Myocyte (in vitro differentiated cells): ENCODE data around the gene USP24. TPM values are rescaled to one million over a fixed set of nuclear protein-coding genes. Genes with fewer than 3 reads are reported as not detected.
"Not testable (repeated sequence)": the region's sequence is repeated elsewhere in the genome, so short reads cannot be mapped to it uniquely, and the experiment has no call there.

Source experiments
- DNase-seq: peaks from one replicate; pipeline ENCODE4 v3.0.0-alpha.2; 2012; ENCODE audit warnings: low read depth
- total RNA-seq: library from RNA; depleted of rRNA; stranded (reverse); fragments of >200 nt; gene quantifications from 2 replicates; pipeline ENCODE4 v1.2.3, GENCODE V29; 2014

USP24 gene
- total RNA-seq, 1 donor from 2014 or later, result 56.7 TPM

DNA sequence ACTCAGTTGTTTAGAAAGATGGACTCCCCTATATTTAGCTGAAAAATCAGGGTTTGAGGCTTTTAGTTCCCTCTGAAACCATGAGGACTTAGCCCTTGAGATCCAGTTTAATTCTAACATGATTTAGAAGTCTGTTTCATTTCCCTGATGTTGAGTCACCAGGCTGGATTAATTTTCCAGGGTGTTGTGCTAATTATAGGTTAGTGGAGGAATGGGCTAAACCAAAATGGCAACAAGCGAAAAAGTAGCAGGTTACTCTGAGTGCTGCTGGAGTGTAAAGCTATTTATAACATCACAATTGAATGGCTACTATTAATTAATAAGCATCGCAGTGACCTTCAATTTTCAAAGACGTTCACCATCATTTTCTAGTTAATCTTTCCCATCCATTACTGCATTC is 15.5 kb upstream of the USP24 start:
- DNase-seq, result peak; percentile 86

- not testable (repeated sequence) for DNase-seq
Measured at GRCh38 chr1:55229726-55230125, 14.6 kb upstream of the USP24 start.

GRCh38 chr1:55225228-55225627 is 10.1 kb upstream of the USP24 start:
- no peak for DNase-seq

DNA sequence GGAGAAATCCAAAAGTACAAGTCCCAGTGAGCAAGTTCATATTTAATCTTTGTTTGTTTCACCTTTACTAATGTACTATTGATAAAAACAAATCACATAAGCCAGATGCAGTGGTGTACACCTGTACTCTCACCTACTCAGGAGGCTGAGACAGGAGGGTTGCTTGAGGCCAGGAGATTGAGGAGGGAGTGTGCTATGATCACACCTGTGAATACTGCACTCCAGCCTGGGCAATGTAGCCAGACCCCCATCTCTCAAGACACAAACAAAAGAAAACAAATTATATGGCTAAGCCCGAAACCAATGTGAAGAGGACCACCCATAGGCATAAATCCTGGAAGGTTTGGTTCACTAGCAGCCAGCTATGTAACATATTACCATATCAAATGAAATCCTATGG is 9.6 kb upstream of the USP24 start:
- no peak for DNase-seq

DNA sequence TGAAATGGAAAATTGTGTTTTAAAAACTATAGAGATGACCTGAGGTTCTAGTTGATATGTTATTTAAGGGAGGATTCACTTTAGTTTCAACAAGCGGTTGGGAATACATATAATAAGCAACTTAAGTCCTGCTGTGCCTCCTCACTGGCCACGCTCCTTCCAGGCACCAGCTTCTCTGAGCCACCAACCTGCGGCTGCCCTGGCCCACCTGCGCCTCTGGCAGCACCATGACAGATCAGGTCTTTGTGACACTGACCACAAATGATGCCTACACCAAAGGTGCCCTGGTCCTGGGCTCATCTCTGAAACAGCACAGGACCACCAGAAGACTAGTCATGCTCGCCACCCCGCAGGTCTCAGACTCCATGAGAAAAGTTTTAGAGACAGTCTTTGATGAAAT is 7.0 kb upstream of the USP24 start:
- DNase-seq, result no peak

DNA sequence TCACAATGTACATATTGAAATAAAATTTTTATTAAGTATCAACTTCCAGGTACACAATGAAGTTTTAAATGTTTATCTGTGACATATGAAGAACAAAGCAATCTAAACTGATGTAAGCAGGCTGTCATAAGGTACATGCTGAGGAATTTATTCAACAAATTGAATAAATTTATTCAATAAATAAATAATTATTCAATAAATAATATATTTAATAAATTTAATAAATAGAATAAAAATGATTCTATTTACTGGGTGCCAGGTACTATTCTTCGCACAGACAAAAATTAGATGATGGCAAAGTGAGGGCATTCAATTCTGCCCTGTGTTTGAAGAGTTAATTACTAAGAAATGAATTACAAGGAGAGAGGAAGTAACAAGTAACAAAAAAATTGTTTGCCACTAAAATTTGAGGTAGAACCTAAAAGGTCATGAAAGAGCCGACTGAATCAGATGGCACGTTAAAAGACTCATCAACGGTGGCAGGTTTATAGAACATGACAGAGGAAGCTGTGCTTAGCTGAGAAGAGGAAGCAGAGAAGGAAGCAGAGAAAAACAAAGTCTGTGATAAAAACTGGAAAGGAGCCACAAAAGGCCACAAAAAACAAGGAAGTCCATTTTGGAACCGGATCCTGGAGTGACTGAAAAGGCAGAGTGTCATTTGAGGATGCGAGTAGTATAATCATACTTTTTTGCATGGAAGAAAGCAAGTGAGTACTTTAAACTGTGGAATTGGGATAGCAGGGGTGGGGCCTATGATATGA is 2.2 kb upstream of the USP24 start:
- DNase-seq, result no peak

- no peak for DNase-seq
Measured at GRCh38 chr1:55216096-55216495, 932 bp upstream of the USP24 start.

DNA sequence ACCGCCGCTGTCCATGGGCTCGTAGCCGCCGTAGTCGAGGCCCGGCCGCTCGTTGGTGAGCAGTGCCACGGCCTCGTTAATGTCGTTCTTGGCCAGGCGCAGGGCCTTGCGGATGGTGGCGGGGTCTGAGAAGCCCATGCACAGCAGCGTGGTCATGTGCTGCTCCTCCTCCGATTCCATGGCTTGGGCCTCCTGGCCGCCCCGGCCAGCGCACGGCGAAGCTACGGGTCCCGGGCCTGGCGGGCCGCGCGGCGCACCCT is 300 bp downstream of the USP24 start:
- DNase-seq, result peak; percentile 56

GRCh38 chr1:55214212-55214933 is 791 bp downstream of the USP24 start:
- peak; percentile 65 for DNase-seq

- no peak for DNase-seq
Measured at GRCh38 chr1:55213885-55214211, 1.3 kb downstream of the USP24 start.

GRCh38 chr1:55213151-55213884 is 1.8 kb downstream of the USP24 start:
- DNase-seq, result no peak

GRCh38 chr1:55212349-55213150 is 2.6 kb downstream of the USP24 start:
- no peak for DNase-seq

DNA sequence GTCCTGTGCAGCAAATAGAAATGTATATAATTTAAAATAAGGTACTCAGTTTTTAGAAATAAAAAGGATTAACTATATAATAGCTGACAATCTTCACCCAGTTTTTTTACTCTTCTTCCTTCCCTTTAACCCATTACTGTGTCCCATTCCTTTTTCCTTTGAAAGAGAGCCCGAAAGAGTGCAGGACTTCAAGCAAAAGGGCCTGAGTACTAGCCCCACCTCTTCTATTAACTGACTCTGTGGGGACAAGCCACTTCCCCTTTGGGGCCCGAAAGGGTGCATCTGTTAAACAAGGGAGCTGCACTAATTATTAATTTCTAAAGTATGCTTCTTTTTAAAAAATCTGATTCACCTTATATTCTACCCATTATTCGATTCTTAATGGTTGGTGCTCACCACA is 3.3 kb downstream of the USP24 start:
- no peak for DNase-seq

DNA sequence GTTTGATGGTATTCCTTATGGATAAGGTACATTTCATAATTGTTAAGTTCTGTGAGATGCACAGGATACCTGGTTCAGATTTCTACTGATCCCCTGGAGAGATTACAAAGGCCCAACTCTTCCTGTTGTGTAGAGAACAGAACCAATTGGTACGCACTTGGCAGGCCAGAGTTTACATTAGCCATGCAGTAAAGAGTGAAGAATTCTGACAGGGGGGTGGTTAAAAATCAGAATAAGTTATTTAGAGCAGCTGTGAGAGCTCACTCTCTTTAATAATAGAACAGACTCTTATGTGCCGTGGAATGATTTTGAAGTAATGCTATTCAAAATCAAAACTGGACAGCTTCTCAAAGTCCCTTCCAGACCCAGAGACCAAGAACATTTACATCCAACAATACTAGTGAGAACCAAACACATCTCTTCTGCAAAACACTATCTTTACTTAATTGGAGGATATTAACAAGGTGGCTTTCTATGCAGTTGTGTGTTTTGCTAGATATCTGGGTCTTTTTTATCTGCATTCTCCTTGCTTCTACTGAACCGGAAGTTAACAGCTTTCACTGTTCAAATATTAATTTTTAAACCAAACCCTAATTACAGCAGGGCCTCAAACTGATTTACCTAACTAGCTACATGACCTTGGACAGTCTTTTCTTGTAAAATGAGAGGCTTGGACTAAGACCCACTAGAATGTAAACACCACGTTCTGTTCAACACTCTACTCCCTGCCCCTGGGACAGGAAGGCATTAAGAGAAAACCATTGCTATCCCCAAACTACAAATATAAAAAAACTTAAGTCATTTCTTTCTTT is 4.0 kb downstream of the USP24 start:
- no peak for DNase-seq

GRCh38 chr1:55209247-55209646 is 5.9 kb downstream of the USP24 start:
- no peak for DNase-seq

DNA sequence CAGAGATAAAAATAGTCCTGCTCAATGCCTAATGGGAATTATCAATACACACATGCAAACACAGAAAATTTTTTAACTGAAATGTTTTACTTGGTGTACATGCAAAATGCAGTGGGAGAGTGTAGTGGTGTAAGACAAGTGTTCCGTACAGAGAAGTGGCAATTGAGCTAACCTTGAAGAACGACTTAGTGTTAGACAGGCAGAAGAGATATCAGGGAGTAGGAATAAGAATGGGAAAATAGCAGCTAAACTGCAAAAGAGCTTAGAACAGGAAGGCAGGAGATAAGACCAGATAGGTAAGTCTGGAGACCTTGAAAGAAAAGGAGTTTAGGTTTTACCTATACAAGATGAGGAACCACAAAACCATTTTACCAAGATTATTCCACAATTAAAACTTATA is 9.0 kb downstream of the USP24 start:
- no peak for DNase-seq

DNA sequence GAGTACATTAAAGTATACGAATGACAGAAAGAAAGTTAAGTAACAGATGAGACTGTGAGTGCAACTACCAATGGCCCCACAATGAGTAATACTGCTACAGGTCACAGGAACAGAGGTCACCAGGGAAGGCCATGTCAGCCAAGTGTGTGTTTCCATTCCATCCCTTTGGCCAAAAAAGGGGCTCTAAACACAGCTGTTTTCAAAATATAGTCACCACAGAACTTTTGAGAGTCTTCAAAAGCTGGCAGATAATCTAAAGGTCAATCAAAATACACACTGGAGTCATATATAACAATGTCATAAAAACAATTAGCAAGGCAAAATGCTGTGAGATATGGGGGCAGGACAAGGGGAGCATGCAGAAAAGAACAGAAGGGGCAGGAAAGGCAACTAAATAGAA is 10.2 kb downstream of the USP24 start:
- DNase-seq, result no peak

- DNase-seq, result no peak
Measured at GRCh38 chr1:55203064-55203463, 12.1 kb downstream of the USP24 start.

- no peak for DNase-seq
Measured at GRCh38 chr1:55200667-55201066, 14.5 kb downstream of the USP24 start.

DNA sequence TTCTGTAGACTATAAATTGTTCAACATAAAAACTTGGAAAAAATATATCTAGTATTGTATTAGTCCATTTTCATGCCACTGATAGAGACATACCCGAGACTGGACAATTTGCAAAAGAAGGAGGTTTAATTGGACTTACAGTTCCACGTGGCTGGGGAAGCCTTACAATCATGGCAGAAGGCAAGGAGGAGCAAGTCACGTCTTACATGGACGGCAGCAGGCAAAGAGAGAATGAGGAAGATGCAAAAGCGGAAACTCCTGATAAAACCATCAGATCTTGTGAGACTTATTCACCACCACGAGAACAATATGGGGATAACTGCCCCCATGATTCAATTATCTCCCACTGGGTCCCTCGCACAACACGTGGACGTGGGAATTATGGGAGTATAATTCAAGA is 15.4 kb downstream of the USP24 start:
- DNase-seq, result not testable (repeated sequence)

DNA sequence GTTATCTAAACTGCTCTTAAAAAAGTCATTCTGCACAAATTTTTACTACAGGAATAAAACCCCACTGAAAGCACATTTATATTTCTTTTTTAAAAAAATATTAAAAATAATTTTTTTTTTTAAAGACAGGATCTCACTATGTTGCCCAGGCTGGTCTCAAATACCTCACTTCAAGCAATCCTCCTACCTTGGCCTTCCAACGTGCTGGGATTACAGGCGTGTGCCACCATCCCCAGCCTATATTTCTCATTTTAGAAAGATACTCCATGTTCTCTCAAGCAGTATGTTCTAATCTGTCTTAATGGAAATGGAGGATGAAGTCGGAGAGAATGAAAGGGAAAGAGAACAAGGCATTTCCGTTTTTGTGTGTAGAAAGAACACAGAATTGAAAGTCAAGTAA is 17.1 kb downstream of the USP24 start:
- DNase-seq, result no peak
